Panc1 (cell line): ENCODE results near the gene WDR86. TPM values are rescaled to one million over a fixed set of nuclear protein-coding genes. Genes with fewer than 3 reads are reported as not detected.

ENCODE experiments used
- ATAC-seq: fragments of 200-7000 bp; cut with Tn5 transposase; 2 replicates; pipeline ENCODE4 v1.9.1; 2020; ENCODE audit warnings: mild to moderate bottlenecking, moderate library complexity
- BruUV-seq: library from RNA; stranded (reverse); fragments of 400-500 nt; replicated peaks from 2 replicates; lab custom pipeline; 2021; lab: Mats Ljungman, UMichigan
- CTCF ChIA-PET: fragments of 300-600 bp; sonication (Branson Sonifier 250); formaldehyde crosslinking; loops from one replicate; lab custom pipeline; 2022; ENCODE audit warnings: antibody characterized with exemption; lab: Charles Lee
- POLR2A ChIA-PET: fragments of 300-600 bp; sonication (Branson Sonifier 250); formaldehyde crosslinking; loops from one replicate; lab custom pipeline; 2022; ENCODE audit warnings: antibody characterized with exemption; lab: Charles Lee
- DNase-seq: peaks from one replicate; pipeline ENCODE4 v3.0.0-alpha.2; 2010; ENCODE audit warnings: low read depth, low spot score
- H3K27ac ChIP-seq: 2 replicates; pipeline ENCODE4 v1.5.1; 2011; ENCODE audit warnings: mild to moderate bottlenecking, low read length, inconsistent platforms
- H3K27me3 ChIP-seq: fragments of 200-500 bp; sonication (Bioruptor generic); 2 replicates; pipeline ENCODE4 v1.6.0; 2014; ENCODE audit warnings: low read length, inconsistent platforms; ENCODE audit not compliant: control insufficient read depth, insufficient read depth
- H3K36me3 ChIP-seq: fragments of 200-500 bp; sonication (Bioruptor generic); 2 replicates; pipeline ENCODE4 v1.5.1; 2014; ENCODE audit warnings: inconsistent platforms, mild to moderate bottlenecking, low read length, moderate library complexity; ENCODE audit not compliant: control insufficient read depth, insufficient read depth
- H3K4me1 ChIP-seq: 2 replicates; pipeline ENCODE4 v1.5.1; 2011; ENCODE audit warnings: inconsistent platforms, mild to moderate bottlenecking, low read length, moderate library complexity; ENCODE audit not compliant: control insufficient read depth, insufficient read depth
- H3K4me3 ChIP-seq, 2 experiments: 2 replicates each; pipeline ENCODE4 v1.5.1; 2011 to 2012; ENCODE audit warnings: low read depth in 2 of 2, low read length in 2 of 2, mild to moderate bottlenecking in 2 of 2, inconsistent platforms in 1 of 2, moderate library complexity in 1 of 2
- H3K9me3 ChIP-seq: fragments of 200-500 bp; sonication (Bioruptor generic); 2 replicates; pipeline ENCODE4 v1.5.1; 2014; ENCODE audit warnings: low read depth, mild to moderate bottlenecking, inconsistent platforms, low read length, moderate library complexity; ENCODE audit not compliant: control insufficient read depth, insufficient read depth
- POLR2AphosphoS5 ChIP-seq: IDR thresholded peaks from 2 replicates; pipeline ENCODE4 v1.6.1; 2012; ENCODE audit warnings: mild to moderate bottlenecking, low read depth, low read length, moderate library complexity
- SIN3A ChIP-seq: IDR thresholded peaks from 2 replicates; pipeline ENCODE4 v1.6.1; 2012; ENCODE audit warnings: low read depth, mild to moderate bottlenecking, low read length, moderate library complexity, borderline replicate concordance; ENCODE audit not compliant: insufficient read depth
- TCF7L2 ChIP-seq: IDR thresholded peaks from 2 replicates; pipeline ENCODE4 v1.6.1; 2011; ENCODE audit warnings: mild to moderate bottlenecking, low read depth, low read length, inconsistent platforms
- in situ Hi-C: cut with HindIII; loops from 2 replicates; pipeline ENCODE4 v1.10.0; 2016; ENCODE audit warnings: low sequenced_read_pairs, low pct_unique_long_range_greater_than_20kb
- intact Hi-C: fragments of 100-400 bp; cut with micrococcal nuclease; formaldehyde crosslinking; loops from one replicate; pipeline ENCODE4 v1.10.0; 2022; ENCODE audit not compliant: unreplicated experiment
- total RNA-seq: library from RNA; stranded (reverse); gene quantifications from one replicate; pipeline ENCODE4 v1.2.1, GENCODE V29; 2021; ENCODE audit not compliant: unreplicated experiment
- TF ChIP-seq, protein P1 (sequence below): fragments of 450-650 bp; IDR thresholded peaks from 2 replicates; pipeline ENCODE4 v1.5.1; 2017; ENCODE audit warnings: mild to moderate bottlenecking
- TF ChIP-seq, protein P2 (sequence below), 2 experiments: IDR thresholded peaks; 2 replicates each; pipeline ENCODE4 v1.6.1; 2011 to 2012; ENCODE audit warnings: low read depth in 2 of 2, control low read depth in 1 of 2, low read length in 1 of 2, mild to moderate bottlenecking in 1 of 2, moderate library complexity in 1 of 2; ENCODE audit not compliant: insufficient read depth in 1 of 2

The WDR86 gene
- total RNA-seq, 1 experiment from 2014 or later, result 0.72 TPM

DNA sequence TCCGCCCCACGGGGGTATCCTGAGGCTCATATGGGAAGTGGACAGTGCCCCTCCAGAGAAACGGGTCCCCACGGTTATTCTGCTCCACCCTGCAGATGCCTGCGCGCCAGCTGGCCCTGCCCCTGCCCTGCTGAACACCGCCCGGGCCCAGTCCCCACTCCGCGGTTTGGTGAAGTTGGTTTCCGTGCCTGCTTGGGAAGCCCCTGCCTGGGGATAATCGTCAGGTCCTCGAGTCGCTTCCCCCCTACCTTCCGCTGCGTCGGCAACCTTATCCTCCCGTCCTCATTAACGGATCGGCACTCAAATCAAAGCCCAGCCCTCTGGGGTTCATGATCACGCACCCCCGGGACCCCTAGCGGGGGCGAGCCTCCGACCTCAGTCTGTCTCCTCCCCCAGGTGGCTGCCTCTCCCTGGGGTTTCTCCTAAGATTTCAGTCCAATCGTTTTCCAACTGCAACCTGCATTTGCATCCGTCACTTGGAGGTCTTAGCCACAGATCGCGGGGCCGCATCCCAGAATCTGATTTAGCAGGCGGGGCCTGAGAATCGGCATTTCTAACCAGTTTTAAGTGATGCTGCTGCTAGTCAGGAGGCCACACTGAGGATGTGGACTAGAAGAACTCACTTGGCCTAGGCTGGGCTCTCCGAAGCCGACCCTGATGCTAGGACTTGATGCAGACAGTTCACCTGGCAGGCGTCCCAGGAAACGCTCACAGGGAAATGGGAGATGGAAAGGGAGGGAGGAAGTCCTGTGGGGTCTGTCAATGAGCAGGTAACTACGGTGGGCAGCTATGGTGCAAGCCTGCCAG is 27.6 kb downstream of the WDR86 start:
- intact Hi-C loops, result no loop called here
- H3K4me3 ChIP-seq, result peak overlapping the region in 1 of 2 experiments; percentile 35; a peak in 1 of 4 replicates
- H3K4me1 ChIP-seq, result peaks cover 5% of the 10 kb centered on the region
- POLR2A ChIA-PET, result no interaction called here
- in situ Hi-C loops, result no loop called here
- CTCF ChIA-PET, result no interaction called here
- no peak for ATAC-seq
- H3K27me3 ChIP-seq, result no peaks in the 10 kb centered on the region
- H3K9me3 ChIP-seq, result no peaks in the 10 kb centered on the region
- H3K36me3 ChIP-seq, result no peaks in the 10 kb centered on the region
- TF ChIP-seq, protein P1, sequence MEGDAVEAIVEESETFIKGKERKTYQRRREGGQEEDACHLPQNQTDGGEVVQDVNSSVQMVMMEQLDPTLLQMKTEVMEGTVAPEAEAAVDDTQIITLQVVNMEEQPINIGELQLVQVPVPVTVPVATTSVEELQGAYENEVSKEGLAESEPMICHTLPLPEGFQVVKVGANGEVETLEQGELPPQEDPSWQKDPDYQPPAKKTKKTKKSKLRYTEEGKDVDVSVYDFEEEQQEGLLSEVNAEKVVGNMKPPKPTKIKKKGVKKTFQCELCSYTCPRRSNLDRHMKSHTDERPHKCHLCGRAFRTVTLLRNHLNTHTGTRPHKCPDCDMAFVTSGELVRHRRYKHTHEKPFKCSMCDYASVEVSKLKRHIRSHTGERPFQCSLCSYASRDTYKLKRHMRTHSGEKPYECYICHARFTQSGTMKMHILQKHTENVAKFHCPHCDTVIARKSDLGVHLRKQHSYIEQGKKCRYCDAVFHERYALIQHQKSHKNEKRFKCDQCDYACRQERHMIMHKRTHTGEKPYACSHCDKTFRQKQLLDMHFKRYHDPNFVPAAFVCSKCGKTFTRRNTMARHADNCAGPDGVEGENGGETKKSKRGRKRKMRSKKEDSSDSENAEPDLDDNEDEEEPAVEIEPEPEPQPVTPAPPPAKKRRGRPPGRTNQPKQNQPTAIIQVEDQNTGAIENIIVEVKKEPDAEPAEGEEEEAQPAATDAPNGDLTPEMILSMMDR, result no peak
- TF ChIP-seq TCF7L2 (no peak), SIN3A (no peak), POLR2AphosphoS5 (no peak)
- TF ChIP-seq, protein P2, sequence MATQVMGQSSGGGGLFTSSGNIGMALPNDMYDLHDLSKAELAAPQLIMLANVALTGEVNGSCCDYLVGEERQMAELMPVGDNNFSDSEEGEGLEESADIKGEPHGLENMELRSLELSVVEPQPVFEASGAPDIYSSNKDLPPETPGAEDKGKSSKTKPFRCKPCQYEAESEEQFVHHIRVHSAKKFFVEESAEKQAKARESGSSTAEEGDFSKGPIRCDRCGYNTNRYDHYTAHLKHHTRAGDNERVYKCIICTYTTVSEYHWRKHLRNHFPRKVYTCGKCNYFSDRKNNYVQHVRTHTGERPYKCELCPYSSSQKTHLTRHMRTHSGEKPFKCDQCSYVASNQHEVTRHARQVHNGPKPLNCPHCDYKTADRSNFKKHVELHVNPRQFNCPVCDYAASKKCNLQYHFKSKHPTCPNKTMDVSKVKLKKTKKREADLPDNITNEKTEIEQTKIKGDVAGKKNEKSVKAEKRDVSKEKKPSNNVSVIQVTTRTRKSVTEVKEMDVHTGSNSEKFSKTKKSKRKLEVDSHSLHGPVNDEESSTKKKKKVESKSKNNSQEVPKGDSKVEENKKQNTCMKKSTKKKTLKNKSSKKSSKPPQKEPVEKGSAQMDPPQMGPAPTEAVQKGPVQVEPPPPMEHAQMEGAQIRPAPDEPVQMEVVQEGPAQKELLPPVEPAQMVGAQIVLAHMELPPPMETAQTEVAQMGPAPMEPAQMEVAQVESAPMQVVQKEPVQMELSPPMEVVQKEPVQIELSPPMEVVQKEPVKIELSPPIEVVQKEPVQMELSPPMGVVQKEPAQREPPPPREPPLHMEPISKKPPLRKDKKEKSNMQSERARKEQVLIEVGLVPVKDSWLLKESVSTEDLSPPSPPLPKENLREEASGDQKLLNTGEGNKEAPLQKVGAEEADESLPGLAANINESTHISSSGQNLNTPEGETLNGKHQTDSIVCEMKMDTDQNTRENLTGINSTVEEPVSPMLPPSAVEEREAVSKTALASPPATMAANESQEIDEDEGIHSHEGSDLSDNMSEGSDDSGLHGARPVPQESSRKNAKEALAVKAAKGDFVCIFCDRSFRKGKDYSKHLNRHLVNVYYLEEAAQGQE (IDR thresholded peaks at IDR 0.05; ENCODE audit: insufficient read depth in 1 of 2, low read depth in 2 of 2, low read length in 1 of 2), result no peak
- no peak for DNase-seq
- BruUV-seq, result no TSS peak
- no peak overlapping the region for H3K27ac ChIP-seq

DNA sequence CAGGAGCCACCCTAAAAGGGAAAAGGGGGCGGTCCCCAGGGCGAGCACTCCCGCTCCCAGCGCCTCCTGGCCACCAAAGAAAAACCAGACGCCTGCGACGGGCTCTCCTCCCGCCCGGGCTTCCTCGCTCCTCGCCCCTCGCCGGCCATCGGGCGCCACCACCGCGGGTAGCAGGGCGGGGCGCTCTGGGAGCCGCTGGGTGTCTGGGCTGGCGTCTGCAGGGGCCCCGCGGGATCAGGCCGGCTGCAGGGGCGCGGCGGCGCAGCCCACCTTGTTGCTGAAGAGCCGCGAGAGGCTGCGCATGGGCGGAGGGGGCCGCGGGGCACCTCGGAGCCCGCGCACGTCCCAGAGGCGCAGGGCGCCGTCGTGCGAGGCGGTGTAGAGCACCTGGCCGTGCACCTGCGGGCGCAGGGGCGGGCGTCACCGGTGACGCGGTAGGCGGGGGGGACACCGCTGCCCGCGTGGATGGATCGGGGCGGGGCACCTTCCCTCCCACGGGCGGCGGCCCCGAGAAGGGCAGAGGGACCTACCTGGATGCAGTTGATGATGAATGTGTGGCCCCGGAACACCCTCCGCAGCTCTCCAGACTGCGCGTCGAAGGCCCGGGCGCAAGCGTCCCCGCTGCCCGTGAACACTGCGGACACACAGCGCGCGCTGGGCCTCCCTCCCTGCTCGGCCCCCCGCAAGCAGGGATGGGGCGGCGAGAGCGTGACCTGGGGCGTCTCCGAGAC is 28.3 kb downstream of the WDR86 start:
- ATAC-seq (peak; percentile 32), DNase-seq (no peak)
- Histone ChIP-seq H3K4me1 (peaks cover 3% of the 10 kb centered on the region), H3K36me3 (no peaks in the 10 kb centered on the region), H3K4me3 (peak overlapping the region; percentile 25 to 35), H3K27me3 (no peaks in the 10 kb centered on the region), H3K9me3 (no peaks in the 10 kb centered on the region), H3K27ac (no peak overlapping the region)
- intact Hi-C loops, result no loop called here
- TF ChIP-seq SIN3A (no peak), TCF7L2 (no peak), POLR2AphosphoS5 (no peak)
- TF ChIP-seq, protein P1, result no peak
- TF ChIP-seq, protein P2 (IDR thresholded peaks at IDR 0.05; ENCODE audit: insufficient read depth in 1 of 2, low read depth in 2 of 2, low read length in 1 of 2), result no peak
- CTCF ChIA-PET, result no interaction called here
- in situ Hi-C loops, result no loop called here
- no TSS peak for BruUV-seq
- POLR2A ChIA-PET, result no interaction called here
